Large intestine (tissue), 3 donors: ENCODE measurements around the gene CYREN. TPM values are rescaled to one million over a fixed set of nuclear protein-coding genes. Genes with fewer than 3 reads are reported as not detected.
A peak's percentile ranks its signal among the peaks of the same experiment; 100 is the strongest.
"Not testable (repeated sequence)": the region's sequence is repeated elsewhere in the genome, so short reads cannot be mapped to it uniquely, and the experiment has no call there.

Experiments used
- DNase-seq, 2 donors: peaks; one replicate each; pipeline versions ENCODE4 v3.0.0 to v3.0.0-alpha.2; 2013
- H3K27ac ChIP-seq: one replicate; pipeline ENCODE4 v1.5.1; 2013; ENCODE audit warnings: low read length
- H3K27me3 ChIP-seq: 2 replicates; pipeline ENCODE4 v1.6.1; 2013; ENCODE audit warnings: low read length; ENCODE audit not compliant: control insufficient read depth, insufficient read depth
- H3K36me3 ChIP-seq: 2 replicates; pipeline ENCODE4 v1.6.1; 2013; ENCODE audit warnings: low read length; ENCODE audit not compliant: control insufficient read depth, insufficient read depth
- H3K4me1 ChIP-seq: one replicate; pipeline ENCODE4 v1.6.1; 2013; ENCODE audit warnings: low read length; ENCODE audit not compliant: control insufficient read depth, insufficient read depth
- H3K4me3 ChIP-seq: one replicate; pipeline ENCODE4 v1.5.1; 2013; ENCODE audit warnings: low read length
- H3K9me3 ChIP-seq: one replicate; pipeline ENCODE4 v1.6.1; 2013; ENCODE audit warnings: mild to moderate bottlenecking, low read depth, low read length, moderate library complexity; ENCODE audit not compliant: control insufficient read depth
- WGBS: methylation state at CpG from one replicate; pipeline ENCODE4 v1.1.5; 2013; ENCODE audit warnings: low lambda C conversion rate; ENCODE audit not compliant: insufficient coverage; 5-methylcytosine and 5-hydroxymethylcytosine counted together
- polyA plus RNA-seq: library from polyadenylated mRNA; unstranded; fragments of 120-200 nt; gene quantifications from one replicate; pipeline ENCODE4 v1.2.1, GENCODE V29; 2013

Gene CYREN
- polyA plus RNA-seq, 1 donor: 33.4 TPM

DNA sequence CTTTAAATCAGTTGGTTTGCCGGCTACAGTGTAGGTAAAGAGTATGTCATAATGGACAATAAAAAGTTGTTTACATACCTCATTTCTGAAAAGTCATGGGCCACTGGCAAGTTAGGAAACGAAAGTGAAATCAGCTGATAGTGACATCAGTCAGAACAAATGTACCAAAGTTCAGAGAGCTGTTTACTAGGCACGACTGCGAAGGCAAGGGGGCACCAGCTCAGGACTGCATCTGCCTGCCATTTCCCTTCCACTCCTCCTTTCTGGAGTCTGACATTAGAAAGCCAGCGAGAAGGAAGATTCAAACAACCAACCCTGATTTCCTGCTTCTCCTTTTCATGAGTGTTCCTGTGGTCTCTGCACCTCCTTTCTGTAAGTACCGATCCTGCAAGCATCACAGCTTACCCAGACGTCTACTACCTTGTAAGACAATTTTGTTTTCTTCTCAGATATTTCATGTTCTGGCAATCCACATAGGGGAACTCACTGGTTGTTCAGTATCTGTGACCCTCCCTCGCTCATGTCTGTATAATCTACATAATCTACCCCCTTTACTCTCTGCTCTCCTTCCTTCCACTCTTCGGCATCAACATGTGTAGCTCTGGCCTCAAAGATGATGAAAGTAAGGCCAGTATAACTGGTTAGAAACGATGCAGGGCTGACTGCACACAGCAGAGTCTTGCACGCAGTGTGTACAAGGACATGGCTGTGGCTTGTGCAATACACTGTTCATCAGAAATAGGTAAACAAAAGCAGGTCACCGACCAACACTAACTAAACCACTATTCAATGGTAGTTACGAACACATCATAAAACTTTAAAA is 22.4 kb downstream of the CYREN start, which contains the start of gene TMEM140:
TMEM140 (plus strand) TSS at position 174 of the 823 bp plus-strand sequence. CDS start 16,370 bp downstream, outside the sequence.
- Histone ChIP-seq H3K36me3 (no peaks in the 10 kb centered on the region), H3K27me3 (no peaks in the 10 kb centered on the region), H3K4me1 (peaks cover 5% of the 10 kb centered on the region), H3K27ac (peak within 1 kb of the TSS; percentile 93), H3K4me3 (peak within 1 kb of the TSS; percentile 40), H3K9me3 (no peaks in the 10 kb centered on the region)
- DNase-seq: peak; percentile 90 to 95
- 17% methylated on average over 3 of the region's 13 CpGs for WGBS

DNA sequence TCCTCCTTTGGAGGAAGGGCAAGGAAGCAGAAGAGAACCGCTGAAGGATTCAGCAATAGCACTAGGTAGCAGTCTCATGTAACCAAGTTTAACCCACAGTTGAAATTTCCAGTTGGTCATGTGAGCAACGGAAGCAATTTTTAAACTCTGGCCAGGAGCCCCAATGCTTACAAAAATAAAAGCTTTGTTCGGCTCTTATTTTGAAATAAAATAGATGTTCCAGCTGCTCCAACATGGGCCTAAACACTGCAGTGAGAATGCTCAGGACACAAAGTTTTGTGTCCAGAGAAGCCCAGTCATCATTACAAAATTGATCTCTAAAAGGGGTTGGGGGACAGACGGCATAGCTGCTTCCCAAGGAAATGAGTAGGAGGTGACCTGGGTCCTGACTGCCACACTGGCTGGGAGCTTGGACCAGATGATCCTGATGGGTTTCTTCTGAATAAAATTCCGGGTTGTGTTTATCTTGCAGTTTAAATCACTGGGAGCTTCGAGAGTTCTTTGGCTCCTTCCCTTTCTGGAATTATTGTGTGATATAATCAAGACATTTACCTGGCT is 23.1 kb downstream of the CYREN start:
- peak in 1 of 2 donors; percentile 46 for DNase-seq
- Histone ChIP-seq H3K27ac (peak overlapping the region; percentile 93), H3K36me3 (no peaks in the 10 kb centered on the region), H3K4me1 (peaks cover 5% of the 10 kb centered on the region), H3K27me3 (no peaks in the 10 kb centered on the region), H3K9me3 (no peaks in the 10 kb centered on the region), H3K4me3 (peak overlapping the region; percentile 40)
- WGBS: 17% methylated on average over 1 of the region's 6 CpGs

DNA sequence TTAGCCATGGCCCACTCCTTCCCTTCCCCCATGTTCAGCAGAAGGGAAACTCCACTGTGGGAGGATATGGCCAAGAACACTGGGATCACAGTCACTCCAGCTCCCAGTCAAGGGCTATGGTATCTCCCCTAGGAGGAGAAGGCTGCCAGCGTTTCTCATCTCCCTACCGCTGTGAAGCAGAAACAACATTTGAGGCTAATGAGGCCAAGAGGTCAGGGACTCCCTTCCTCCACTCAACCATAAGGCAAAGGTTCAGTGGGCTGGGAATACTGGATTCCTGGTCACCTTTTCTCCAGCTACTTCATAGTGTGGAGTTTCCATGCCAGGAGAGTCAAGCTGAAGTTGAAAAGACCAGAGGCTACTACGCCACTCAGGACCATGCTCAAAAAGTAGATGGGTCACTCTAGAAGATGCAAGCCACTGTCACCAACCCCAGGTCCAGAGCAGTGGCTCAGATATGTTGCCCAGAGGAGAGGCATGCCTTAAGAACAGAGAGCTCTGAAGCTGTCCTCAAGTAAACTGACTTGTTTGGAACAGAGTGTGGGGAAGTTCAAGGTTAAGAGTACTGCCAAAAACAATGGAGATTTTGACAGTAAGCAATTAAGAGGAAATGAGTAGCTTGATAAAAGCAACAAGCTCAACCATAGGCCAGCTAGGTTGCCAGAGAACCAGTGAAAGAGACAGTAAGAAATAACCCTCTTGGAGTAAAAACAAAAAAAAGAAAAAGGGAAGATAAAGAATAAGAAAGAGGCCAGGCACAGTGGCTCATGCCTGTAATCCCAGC is 26.4 kb downstream of the CYREN start:
- WGBS: no CpG with 5 or more reads among the region's 3 CpGs
- Histone ChIP-seq H3K27me3 (no peaks in the 10 kb centered on the region), H3K27ac (no peak overlapping the region)

DNA sequence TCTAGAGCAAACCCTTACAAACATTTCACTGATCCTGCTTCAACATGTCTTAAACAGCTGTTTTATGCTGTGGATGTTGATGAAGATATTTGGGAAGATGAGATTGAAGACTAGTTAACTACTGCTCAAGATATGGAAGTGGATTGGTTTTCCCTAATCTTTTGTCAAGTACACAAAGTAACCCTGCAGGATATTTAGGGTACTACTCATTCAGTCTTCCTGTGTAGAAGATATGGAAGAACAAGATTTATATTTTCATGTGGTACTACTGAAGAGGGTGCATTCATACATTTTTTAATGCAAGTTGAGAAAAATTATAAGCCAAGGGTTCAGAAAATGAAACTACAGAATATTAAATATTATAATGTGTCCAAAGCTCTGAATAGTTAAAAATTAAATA is 40.9 kb downstream of the CYREN start:
- H3K27me3 ChIP-seq: no peaks in the 10 kb centered on the region
- no peaks in the 10 kb centered on the region for H3K9me3 ChIP-seq
- no peak for DNase-seq
- H3K4me3 ChIP-seq: no peak overlapping the region
- H3K27ac ChIP-seq: no peak overlapping the region
- H3K4me1 ChIP-seq: no peaks in the 10 kb centered on the region
- H3K36me3 ChIP-seq: no peaks in the 10 kb centered on the region

More for the DNA sequence above, 26.4 kb downstream of the CYREN start:
- no peak overlapping the region for H3K4me3 ChIP-seq
- H3K4me1 ChIP-seq: peaks cover 5% of the 10 kb centered on the region
- H3K36me3 ChIP-seq: no peaks in the 10 kb centered on the region
- DNase-seq: no peak
- no peaks in the 10 kb centered on the region for H3K9me3 ChIP-seq

DNA sequence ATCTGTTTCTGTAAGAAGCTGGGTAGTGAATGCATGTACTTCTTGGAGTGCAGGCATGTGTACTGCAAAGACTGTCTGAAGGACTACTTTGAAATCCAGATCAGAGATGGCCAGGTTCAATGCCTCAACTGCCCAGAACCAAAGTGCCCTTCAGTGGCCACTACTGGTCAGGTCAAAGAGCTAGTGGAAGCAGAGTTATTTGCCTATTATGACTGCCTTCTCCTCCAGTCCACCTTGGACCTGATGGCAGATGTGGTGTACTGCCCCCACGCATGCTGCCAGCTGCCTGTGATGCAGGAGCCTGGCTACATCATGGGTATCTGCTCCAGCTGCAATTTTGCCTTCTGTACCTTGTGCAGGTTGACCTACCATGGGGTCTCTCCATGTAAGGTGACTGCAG is 41.6 kb downstream of the CYREN start:
- no peaks in the 10 kb centered on the region for H3K4me1 ChIP-seq
- no peaks in the 10 kb centered on the region for H3K36me3 ChIP-seq
- H3K4me3 ChIP-seq: no peak overlapping the region
- DNase-seq: no peak
- no peak overlapping the region for H3K27ac ChIP-seq
- no peaks in the 10 kb centered on the region for H3K9me3 ChIP-seq
- WGBS: no CpG with 5 or more reads among the region's 1 CpG
- no peaks in the 10 kb centered on the region for H3K27me3 ChIP-seq

DNA sequence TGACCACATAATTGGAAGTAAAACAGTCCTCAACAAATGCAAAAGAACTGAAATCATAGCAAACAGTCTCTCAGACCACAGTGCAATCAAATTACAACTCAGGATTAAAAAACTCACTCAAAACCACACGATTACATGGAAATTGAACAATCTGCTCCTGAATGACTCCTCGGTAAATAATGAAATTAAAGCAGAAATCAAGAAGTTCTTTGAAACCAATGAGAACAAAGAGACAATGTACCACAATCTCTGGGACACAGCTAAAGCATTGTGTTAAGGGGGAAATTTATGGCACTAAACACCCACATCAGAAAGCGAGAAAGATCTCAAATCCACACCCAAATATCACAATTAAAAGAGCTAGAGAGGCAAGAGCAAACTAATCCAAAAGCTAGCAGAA is 45.9 kb downstream of the CYREN start:
- H3K36me3 ChIP-seq, H3K4me3 ChIP-seq, H3K4me1 ChIP-seq, H3K27ac ChIP-seq, DNase-seq, H3K27me3 ChIP-seq, H3K9me3 ChIP-seq: not testable (repeated sequence)
- WGBS: 87% methylated on average over 2 of the region's 3 CpGs

DNA sequence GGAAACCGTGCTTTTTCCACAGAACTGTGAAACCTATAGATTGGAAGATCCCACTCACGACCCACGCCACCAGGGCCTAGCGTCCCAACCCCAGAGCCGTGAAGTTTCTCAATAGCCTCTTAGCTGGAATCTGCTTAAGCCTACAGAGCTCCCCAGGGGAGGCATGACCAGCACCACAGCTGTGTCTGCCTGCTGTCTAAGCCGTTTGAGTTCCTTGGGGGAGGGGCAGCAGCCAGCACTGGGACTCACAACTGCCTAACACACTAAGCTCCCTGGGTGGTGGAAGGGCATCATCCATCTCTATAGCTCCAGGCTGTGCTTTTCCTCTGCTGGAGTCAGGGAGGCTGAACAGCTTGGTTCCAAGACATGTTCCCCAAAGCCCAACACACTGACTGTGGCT is 48.6 kb downstream of the CYREN start:
- H3K9me3 ChIP-seq: peaks cover 3% of the 10 kb centered on the region
- H3K36me3 ChIP-seq: no peaks in the 10 kb centered on the region
- no peak overlapping the region for H3K27ac ChIP-seq
- no peaks in the 10 kb centered on the region for H3K27me3 ChIP-seq
- no peak for DNase-seq
- WGBS: no CpG with 5 or more reads among the region's 6 CpGs
- no peak overlapping the region for H3K4me3 ChIP-seq
- no peaks in the 10 kb centered on the region for H3K4me1 ChIP-seq

DNA sequence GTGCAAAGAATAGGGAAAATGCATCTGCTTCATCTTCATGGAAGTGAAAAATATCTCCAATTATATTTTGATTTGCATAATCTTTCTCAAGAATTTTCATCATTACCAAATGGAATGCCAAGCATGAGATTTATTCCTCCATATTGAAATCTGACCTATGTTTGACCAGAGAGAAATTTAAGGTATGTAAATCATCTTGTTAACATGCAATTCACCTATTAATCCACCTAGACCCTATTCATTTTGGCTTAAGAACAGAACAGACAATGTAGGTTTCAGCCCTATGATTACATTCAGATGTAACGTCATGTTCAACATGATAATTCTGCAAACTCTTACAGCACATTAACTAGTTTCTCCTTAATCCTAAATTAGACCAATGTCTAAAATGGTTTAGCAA is 53.4 kb downstream of the CYREN start:
- Histone ChIP-seq H3K4me1 (no peaks in the 10 kb centered on the region), H3K27me3 (no peaks in the 10 kb centered on the region), H3K27ac (no peak overlapping the region), H3K9me3 (peaks cover 3% of the 10 kb centered on the region), H3K4me3 (no peak overlapping the region), H3K36me3 (no peaks in the 10 kb centered on the region)
- no peak for DNase-seq
- no CpG with 5 or more reads among the region's 1 CpG for WGBS
